GM18951 (cell line): ENCODE measurements around the gene CDH23.

ENCODE experiments used
- POLR2A ChIP-seq: IDR thresholded peaks from 4 replicates; pipeline ENCODE4 v1.6.1; 2011; ENCODE audit warnings: mild to moderate bottlenecking; ENCODE audit not compliant: insufficient read length, insufficient read depth; ENCODE audit errors: extremely low read depth
- in situ Hi-C: fragments of 300-500 bp; cut with MboI; formaldehyde crosslinking; loops from one replicate; pipeline ENCODE4 v1.12.0; 2022; ENCODE audit warnings: low sequenced_read_pairs, mixed read lengths, inconsistent platforms; ENCODE audit not compliant: unreplicated experiment

The CDH23 gene

GRCh38 chr10:71677261-71677660 lies 280.5 kb downstream of the CDH23 start:
- in situ Hi-C loops, result no loop called here
- TF ChIP-seq POLR2A, result no peak

- in situ Hi-C loops, result no loop called here
- TF ChIP-seq POLR2A, result no peak
Observed at GRCh38 chr10:71678057-71678805, 281.5 kb downstream of the CDH23 start.

- in situ Hi-C loops, result no loop called here
- no peak for TF ChIP-seq POLR2A
Observed at GRCh38 chr10:71679425-71679824, 282.7 kb downstream of the CDH23 start.

GRCh38 chr10:71681977-71682376 lies 285.3 kb downstream of the CDH23 start:
- TF ChIP-seq POLR2A, result no peak
- in situ Hi-C loops, result no loop called here

- no peak for TF ChIP-seq POLR2A
- in situ Hi-C loops, result no loop called here
Observed at GRCh38 chr10:71683301-71683700, 286.6 kb downstream of the CDH23 start.

- in situ Hi-C loops, result no loop called here
- TF ChIP-seq POLR2A, result no peak
Observed at GRCh38 chr10:71684356-71685173, 287.8 kb downstream of the CDH23 start.

- in situ Hi-C loops, result no loop called here
- TF ChIP-seq POLR2A, result no peak
Observed at GRCh38 chr10:71685554-71686232, 289.0 kb downstream of the CDH23 start.

GRCh38 chr10:71687077-71687476 lies 290.4 kb downstream of the CDH23 start:
- in situ Hi-C loops, result no loop called here
- no peak for TF ChIP-seq POLR2A

- in situ Hi-C loops, result no loop called here
- no peak for TF ChIP-seq POLR2A
Observed at GRCh38 chr10:71687480-71687879, 290.8 kb downstream of the CDH23 start.

- in situ Hi-C loops, result no loop called here
- TF ChIP-seq POLR2A, result no peak
Observed at GRCh38 chr10:71688256-71688655, 291.5 kb downstream of the CDH23 start.

GRCh38 chr10:71690094-71690720 lies 293.5 kb downstream of the CDH23 start:
- TF ChIP-seq POLR2A, result no peak
- in situ Hi-C loops, result no loop called here

GRCh38 chr10:71691405-71691804 lies 294.7 kb downstream of the CDH23 start:
- in situ Hi-C loops, result no loop called here
- TF ChIP-seq POLR2A, result no peak

GRCh38 chr10:71692598-71693306 lies 296.0 kb downstream of the CDH23 start:
- in situ Hi-C loops, result no loop called here
- TF ChIP-seq POLR2A, result no peak

- in situ Hi-C loops, result no loop called here
- TF ChIP-seq POLR2A, result no peak
Observed at GRCh38 chr10:71693377-71693776, 296.7 kb downstream of the CDH23 start.
